GM23338 (cell line): ENCODE results near the gene MPPED1. TPM values are rescaled to one million over a fixed set of nuclear protein-coding genes. Genes with fewer than 3 reads are reported as not detected.

Source experiments
- ATAC-seq: fragments of 200-7000 bp; cut with Tn5 transposase; 3 replicates; pipeline ENCODE4 v1.9.1; 2020
- DNase-seq: peaks from one replicate; pipeline ENCODE4 v3.0.0-alpha.2; 2015; ENCODE audit warnings: low spot score
- H2AFZ ChIP-seq: fragments of 200-600 bp; sonication (generic); 2 replicates; pipeline ENCODE4 v1.8.0; 2016; ENCODE audit warnings: antibody characterized with exemption, mild to moderate bottlenecking, moderate library complexity
- H3F3A ChIP-seq: fragments of 200-600 bp; sonication (generic); replicated peaks from 2 replicates; pipeline ENCODE4 v1.8.0; 2017; ENCODE audit warnings: antibody characterized with exemption, mixed run types, low read depth
- H3K27ac ChIP-seq: fragments of 200-600 bp; sonication (generic); 2 replicates; pipeline ENCODE4 v1.6.1; 2016; ENCODE audit warnings: low read depth
- H3K27me3 ChIP-seq: fragments of 200-600 bp; sonication (generic); 2 replicates; pipeline ENCODE4 v1.8.0; 2016; ENCODE audit warnings: mild to moderate bottlenecking, mixed run types, moderate library complexity; ENCODE audit not compliant: insufficient read depth
- H3K36me3 ChIP-seq: fragments of 200-600 bp; sonication (generic); 2 replicates; pipeline ENCODE4 v1.8.0; 2016; ENCODE audit warnings: mild to moderate bottlenecking; ENCODE audit not compliant: insufficient read depth
- H3K4me1 ChIP-seq: fragments of 200-600 bp; sonication (generic); 2 replicates; pipeline ENCODE4 v1.8.0; 2016; ENCODE audit warnings: mild to moderate bottlenecking, moderate library complexity; ENCODE audit not compliant: insufficient read depth
- H3K4me2 ChIP-seq: fragments of 200-600 bp; sonication (generic); 2 replicates; pipeline ENCODE4 v1.7.1; 2017; ENCODE audit warnings: mixed run types
- H3K4me3 ChIP-seq: fragments of 200-600 bp; sonication (generic); 2 replicates; pipeline ENCODE4 v1.6.1; 2016; ENCODE audit warnings: mixed run types
- H3K79me2 ChIP-seq: fragments of 200-600 bp; sonication (generic); replicated peaks from 2 replicates; pipeline ENCODE4 v1.8.0; 2017; ENCODE audit warnings: mild to moderate bottlenecking; ENCODE audit not compliant: insufficient read depth
- H3K9me2 ChIP-seq: fragments of 200-600 bp; sonication (generic); 2 replicates; pipeline ENCODE4 v1.8.0; 2017; ENCODE audit not compliant: insufficient read depth
- H4K20me1 ChIP-seq: fragments of 200-600 bp; sonication (generic); replicated peaks from 2 replicates; pipeline ENCODE4 v1.8.0; 2017; ENCODE audit warnings: mild to moderate bottlenecking; ENCODE audit not compliant: insufficient read depth
- H3K27ac Mint-ChIP-seq: 2 replicates; pipeline ENCODE4 v1.8.0; 2020; ENCODE audit warnings: inconsistent platforms, mild to moderate bottlenecking, moderate library complexity, mixed read lengths
- H3K27me3 Mint-ChIP-seq: 3 replicates; pipeline ENCODE4 v1.8.0; 2022; ENCODE audit warnings: low read depth, mild to moderate bottlenecking, moderate library complexity, mixed read lengths, inconsistent platforms; ENCODE audit not compliant: insufficient read depth, poor library complexity
- H3K36me3 Mint-ChIP-seq: 3 replicates; pipeline ENCODE4 v1.8.0; 2021; ENCODE audit warnings: low read depth, mild to moderate bottlenecking, inconsistent platforms, moderate library complexity, mixed read lengths
- H3K4me1 Mint-ChIP-seq: 3 replicates; pipeline ENCODE4 v1.8.0; 2020; ENCODE audit warnings: mild to moderate bottlenecking, inconsistent platforms, mixed read lengths
- H3K4me3 Mint-ChIP-seq: 3 replicates; pipeline ENCODE4 v1.8.0; 2021; ENCODE audit warnings: moderate library complexity, mild to moderate bottlenecking, inconsistent platforms, mixed read lengths
- H3K9me3 Mint-ChIP-seq: 3 replicates; pipeline ENCODE4 v1.8.0; 2020; ENCODE audit warnings: moderate library complexity, mild to moderate bottlenecking, inconsistent platforms, mixed read lengths
- CTCF ChIP-seq, 2 experiments: fragments of 200-600 bp in 1 of 2; sonication (generic) in 1 of 2; conservative IDR thresholded peaks; 2 replicates each; pipeline versions ENCODE4 v1.5.1 to v1.6.1; 2016 to 2017; ENCODE audit warnings: antibody characterized with exemption in 2 of 2, low read depth in 2 of 2, mild to moderate bottlenecking in 2 of 2, moderate library complexity in 1 of 2
- ETS1 ChIP-seq: IDR thresholded peaks from 2 replicates; pipeline ENCODE4 v1.6.1; 2016; ENCODE audit warnings: antibody characterized with exemption
- EZH2 ChIP-seq: fragments of 200-600 bp; sonication (generic); IDR thresholded peaks from one replicate; pipeline ENCODE4 v1.8.0; 2017; ENCODE audit warnings: antibody characterized with exemption, mild to moderate bottlenecking, low read depth; ENCODE audit not compliant: unreplicated experiment
- EZH2phosphoT487 ChIP-seq: fragments of 200-600 bp; sonication (generic); IDR thresholded peaks from one replicate; pipeline ENCODE4 v1.8.1; 2018; ENCODE audit warnings: antibody characterized with exemption; ENCODE audit not compliant: unreplicated experiment
- POLR2AphosphoS5 ChIP-seq: IDR thresholded peaks from 2 replicates; pipeline ENCODE4 v1.6.1; 2016; ENCODE audit warnings: antibody characterized with exemption, low read depth
- ZNF114 ChIP-seq: fragments of 250-450 bp; sonication (Bioruptor Pico); IDR thresholded peaks from 2 replicates; pipeline ENCODE4 v1.5.0; 2020; ENCODE audit warnings: mild to moderate bottlenecking, moderate library complexity
- ZNF331 ChIP-seq: fragments of 250-450 bp; sonication (Bioruptor Pico); IDR thresholded peaks from 2 replicates; pipeline ENCODE4 v1.5.0; 2020; ENCODE audit warnings: low read depth, mild to moderate bottlenecking, moderate library complexity
- ZNF462 ChIP-seq: fragments of 250-450 bp; sonication (Bioruptor Pico); IDR thresholded peaks from 2 replicates; pipeline ENCODE4 v1.5.0; 2020; ENCODE audit warnings: mild to moderate bottlenecking, moderate library complexity
- polyA plus RNA-seq: library from polyadenylated mRNA; unstranded; fragments of >200 nt; fragmentation: Nextera tagmentation; extraction: Ambion mirVana; gene quantifications from 2 replicates; pipeline ENCODE4 v1.2.1, GENCODE V29; 2016
- total RNA-seq: library from RNA; depleted of rRNA; stranded (reverse); fragments of >200 nt; shearing (Covaris generic); gene quantifications from 2 replicates; pipeline ENCODE4 v1.2.3, GENCODE V29; 2014

MPPED1 gene
- total and polyA plus RNA-seq, 2 experiments from 2014 or later = 0.56 TPM; not detected in 1

GRCh38 chr22:43390166-43390565, 21.6 kb upstream of the MPPED1 start:
- Histone ChIP-seq H3K27me3 (no peaks in the 10 kb centered on the region), H3K9me2 (no peaks in the 10 kb centered on the region), H2AFZ (no peak overlapping the region), H3K79me2 (no peaks in the 10 kb centered on the region), H3K4me3 (no peak overlapping the region), H4K20me1 (no peaks in the 10 kb centered on the region), H3K27ac (no peak overlapping the region), H3K36me3 (no peaks in the 10 kb centered on the region), H3K4me1 (no peaks in the 10 kb centered on the region; the same call in 1 of the 2 replicates), H3F3A (no peaks in the 10 kb centered on the region), H3K4me2 (no peak overlapping the region)
- no peak overlapping the region for H3K4me3 Mint-ChIP-seq
- ATAC-seq (no peak), DNase-seq (no peak)
- H3K9me3 Mint-ChIP-seq = no peaks in the 10 kb centered on the region
- H3K36me3 Mint-ChIP-seq = no peaks in the 10 kb centered on the region
- peaks cover 9% of the 10 kb centered on the region for H3K27me3 Mint-ChIP-seq
- no peak overlapping the region for H3K27ac Mint-ChIP-seq
- TF ChIP-seq EZH2 = no peak
- H3K4me1 Mint-ChIP-seq = peaks cover 19% of the 10 kb centered on the region

GRCh38 chr22:43390872-43391271, 20.9 kb upstream of the MPPED1 start:
- H3K79me2 ChIP-seq = no peaks in the 10 kb centered on the region
- Mint-ChIP-seq H3K27me3 (peaks cover 9% of the 10 kb centered on the region), H3K27ac (no peak overlapping the region), H3K36me3 (no peaks in the 10 kb centered on the region), H3K9me3 (no peaks in the 10 kb centered on the region), H3K4me1 (peaks cover 19% of the 10 kb centered on the region), H3K4me3 (no peak overlapping the region)
- H3K27me3 ChIP-seq = no peaks in the 10 kb centered on the region
- H2AFZ ChIP-seq = no peak overlapping the region
- no peak for TF ChIP-seq ZNF331 (CRISPR knock-in tag)
- TF ChIP-seq ETS1 = no peak
- TF ChIP-seq POLR2AphosphoS5 = no peak
- no peak for TF ChIP-seq CTCF (conservative IDR thresholded peaks at IDR 0.05; ENCODE audit: low read depth in 2 of 2)
- no peak for TF ChIP-seq EZH2
- TF ChIP-seq ZNF462 (CRISPR knock-in tag) = no peak
- TF ChIP-seq EZH2phosphoT487 = no peak
- no peak for TF ChIP-seq ZNF114
- no peaks in the 10 kb centered on the region for H3K36me3 ChIP-seq
- H4K20me1 ChIP-seq = no peaks in the 10 kb centered on the region
- H3K4me3 ChIP-seq = no peak overlapping the region
- H3K27ac ChIP-seq = no peak overlapping the region
- no peak for ATAC-seq
- H3K4me1 ChIP-seq = no peaks in the 10 kb centered on the region; the same call in 1 of the 2 replicates
- no peak for DNase-seq
- no peak overlapping the region for H3K4me2 ChIP-seq
- H3K9me2 ChIP-seq = no peaks in the 10 kb centered on the region
- H3F3A ChIP-seq = no peaks in the 10 kb centered on the region
